ENCODE results near the gene ATXN10.

ATXN10 gene

GRCh38 chr22:45768490-45768889 is 96.9 kb downstream of the ATXN10 start:
- no peak for TF ChIP-seq GATA2 (IDR thresholded peaks at IDR 0.05; ENCODE audit: low read depth, low read length)
- TF ChIP-seq GATA3 (IDR thresholded peaks at IDR 0.05; ENCODE audit: low read depth, low read length) = no peak

- TF ChIP-seq GATA3 (IDR thresholded peaks at IDR 0.05; ENCODE audit: low read depth, low read length) (no peak), GATA2 (IDR thresholded peaks at IDR 0.05; ENCODE audit: low read depth, low read length) (no peak)
Measured at GRCh38 chr22:45769569-45770210, 98.1 kb downstream of the ATXN10 start.

GRCh38 chr22:45770506-45770905 is 98.9 kb downstream of the ATXN10 start:
- no peak for TF ChIP-seq GATA3 (IDR thresholded peaks at IDR 0.05; ENCODE audit: low read depth, low read length)
- no peak for TF ChIP-seq GATA2 (IDR thresholded peaks at IDR 0.05; ENCODE audit: low read depth, low read length)

GRCh38 chr22:45771057-45771456 is 99.4 kb downstream of the ATXN10 start:
- TF ChIP-seq GATA2 (IDR thresholded peaks at IDR 0.05; ENCODE audit: low read depth, low read length) (no peak), GATA3 (IDR thresholded peaks at IDR 0.05; ENCODE audit: low read depth, low read length) (no peak)

- TF ChIP-seq GATA2 (IDR thresholded peaks at IDR 0.05; ENCODE audit: low read depth, low read length) = no peak
- TF ChIP-seq GATA3 (IDR thresholded peaks at IDR 0.05; ENCODE audit: low read depth, low read length) = no peak
Measured at GRCh38 chr22:45771711-45772110, 100.1 kb downstream of the ATXN10 start.

GRCh38 chr22:45772743-45773142 is 101.1 kb downstream of the ATXN10 start:
- TF ChIP-seq GATA3 (IDR thresholded peaks at IDR 0.05; ENCODE audit: low read depth, low read length) (no peak), GATA2 (IDR thresholded peaks at IDR 0.05; ENCODE audit: low read depth, low read length) (no peak)

GRCh38 chr22:45774001-45774670 is 102.5 kb downstream of the ATXN10 start:
- TF ChIP-seq GATA3 (IDR thresholded peaks at IDR 0.05; ENCODE audit: low read depth, low read length) = no peak
- no peak for TF ChIP-seq GATA2 (IDR thresholded peaks at IDR 0.05; ENCODE audit: low read depth, low read length)

GRCh38 chr22:45775062-45775461 is 103.4 kb downstream of the ATXN10 start:
- no peak for TF ChIP-seq GATA2 (IDR thresholded peaks at IDR 0.05; ENCODE audit: low read depth, low read length)
- TF ChIP-seq GATA3 (IDR thresholded peaks at IDR 0.05; ENCODE audit: low read depth, low read length) = no peak

- TF ChIP-seq GATA2 (IDR thresholded peaks at IDR 0.05; ENCODE audit: low read depth, low read length) = no peak
Measured at GRCh38 chr22:45775569-45776312, 104.1 kb downstream of the ATXN10 start.

GRCh38 chr22:45776313-45776585 is 104.6 kb downstream of the ATXN10 start:
- TF ChIP-seq GATA3 (IDR thresholded peaks at IDR 0.05; ENCODE audit: low read depth, low read length) = no peak
- no peak for TF ChIP-seq GATA2 (IDR thresholded peaks at IDR 0.05; ENCODE audit: low read depth, low read length)

- TF ChIP-seq GATA2 (IDR thresholded peaks at IDR 0.05; ENCODE audit: low read depth, low read length) = no peak
- no peak for TF ChIP-seq GATA3 (IDR thresholded peaks at IDR 0.05; ENCODE audit: low read depth, low read length)
Measured at GRCh38 chr22:45777046-45777851, 105.6 kb downstream of the ATXN10 start.

GRCh38 chr22:45777852-45778375 is 106.3 kb downstream of the ATXN10 start:
- TF ChIP-seq GATA3 (IDR thresholded peaks at IDR 0.05; ENCODE audit: low read depth, low read length) = no peak

- TF ChIP-seq GATA2 (IDR thresholded peaks at IDR 0.05; ENCODE audit: low read depth, low read length) = no peak
Measured at GRCh38 chr22:45781459-45781858, 109.8 kb downstream of the ATXN10 start.

- TF ChIP-seq GATA3 (IDR thresholded peaks at IDR 0.05; ENCODE audit: low read depth, low read length) (no peak), GATA2 (IDR thresholded peaks at IDR 0.05; ENCODE audit: low read depth, low read length) (no peak)
Measured at GRCh38 chr22:45781966-45782365, 110.3 kb downstream of the ATXN10 start.
